IPS-NIHi11 (cell line): ENCODE measurements around the gene CELA1.

ENCODE experiments used
- DNase-seq: peaks from one replicate; pipeline ENCODE4 v3.0.0; 2012; ENCODE audit warnings: mixed read lengths, low spot score

The CELA1 gene

GRCh38 chr12:51346581-51346980 lies at the start of gene CELA1:
Gene CELA1, minus strand, starts transcription at chr12:51346679. Its CDS starts 41 bp downstream, at chr12:51346638.
- no peak for DNase-seq

DNA sequence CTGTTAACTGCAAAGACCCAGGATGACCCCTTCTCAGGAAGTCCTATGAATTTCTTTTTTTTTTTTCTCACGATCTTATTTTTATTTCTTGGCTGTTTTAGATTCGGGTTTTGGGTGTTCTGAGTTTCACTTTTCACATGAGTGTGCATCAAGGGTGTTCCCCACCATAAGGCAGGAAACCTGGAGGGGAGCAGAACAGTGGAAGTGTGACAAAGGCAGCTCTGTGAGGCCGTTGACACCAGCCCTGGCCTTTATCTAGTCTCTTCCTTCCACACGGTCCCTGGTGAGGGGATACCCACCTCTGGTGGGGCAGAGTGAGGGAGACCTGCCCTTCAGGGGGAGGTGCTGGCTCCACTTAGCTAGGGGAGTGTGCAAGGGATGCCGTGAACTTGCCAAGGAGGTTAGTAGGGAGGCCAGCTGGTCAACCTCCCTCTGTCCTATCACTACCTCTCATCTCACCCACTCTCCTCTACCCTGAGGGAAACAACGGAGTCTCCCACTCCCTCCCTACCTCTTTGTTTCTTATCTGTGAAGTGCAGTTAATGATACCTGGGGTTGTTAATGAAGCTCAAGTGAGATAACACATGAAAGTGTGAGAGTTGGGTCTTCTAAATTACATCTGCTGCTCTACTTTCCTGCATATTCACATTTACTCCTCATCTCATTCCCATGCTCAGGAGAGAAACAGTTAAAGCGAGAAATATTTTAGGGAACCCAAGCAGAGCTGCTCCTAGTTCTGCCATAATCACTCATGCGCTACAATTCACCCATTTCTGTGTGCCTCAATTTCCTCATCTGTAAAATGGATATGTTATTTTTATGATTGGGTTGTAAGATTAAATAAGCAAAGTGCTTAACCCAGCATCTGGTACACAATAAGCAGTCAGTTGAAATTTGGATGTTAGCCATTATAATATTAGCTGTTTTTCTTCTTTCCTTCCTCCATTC lies 49.1 kb upstream of the CELA1 start:
- peak; percentile 2 for DNase-seq

DNA sequence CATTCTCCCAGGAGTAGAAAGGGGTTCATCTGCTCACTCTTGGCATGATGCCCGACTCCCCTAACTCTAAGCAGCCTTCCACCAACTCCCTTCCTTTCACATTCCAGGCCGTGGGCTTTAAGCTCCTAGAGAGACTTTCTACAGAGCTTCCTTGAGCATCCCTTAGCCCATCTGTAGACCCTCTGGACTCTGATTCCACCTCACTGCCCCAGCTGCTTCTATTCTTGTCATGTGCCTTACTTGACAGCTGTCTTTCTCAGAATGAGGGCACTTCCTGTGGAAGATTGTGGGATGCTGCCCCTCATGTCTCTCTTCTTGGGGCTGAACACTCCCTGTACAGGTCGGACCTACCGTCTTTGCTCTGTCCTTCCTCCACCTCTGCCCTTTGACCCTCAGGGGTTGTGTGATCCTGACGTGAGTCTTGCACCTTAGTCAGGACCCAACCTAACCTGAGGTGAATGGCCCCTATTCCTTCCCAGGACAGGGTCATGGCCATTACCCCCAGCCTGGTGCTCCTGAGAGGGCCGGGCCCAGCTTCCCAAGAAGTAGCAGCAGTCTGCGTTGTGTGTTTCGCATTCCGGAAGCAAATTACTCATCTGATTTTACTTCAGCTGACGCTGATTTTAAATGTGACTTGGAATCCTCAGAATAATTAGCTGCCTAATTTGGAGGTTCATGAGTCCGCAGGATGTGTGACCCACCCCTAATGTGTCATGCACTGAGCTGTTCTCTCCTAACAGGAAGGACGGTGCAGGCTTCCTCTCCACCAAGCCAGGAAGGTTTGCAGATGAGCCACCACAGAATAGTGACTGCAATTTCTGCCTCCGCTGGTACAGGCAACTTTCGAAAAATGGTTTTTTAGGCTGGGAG lies 47.4 kb upstream of the CELA1 start:
- peak; percentile 1 for DNase-seq

GRCh38 chr12:51392556-51393237 lies 46.2 kb upstream of the CELA1 start:
- peak; percentile 62 for DNase-seq

DNA sequence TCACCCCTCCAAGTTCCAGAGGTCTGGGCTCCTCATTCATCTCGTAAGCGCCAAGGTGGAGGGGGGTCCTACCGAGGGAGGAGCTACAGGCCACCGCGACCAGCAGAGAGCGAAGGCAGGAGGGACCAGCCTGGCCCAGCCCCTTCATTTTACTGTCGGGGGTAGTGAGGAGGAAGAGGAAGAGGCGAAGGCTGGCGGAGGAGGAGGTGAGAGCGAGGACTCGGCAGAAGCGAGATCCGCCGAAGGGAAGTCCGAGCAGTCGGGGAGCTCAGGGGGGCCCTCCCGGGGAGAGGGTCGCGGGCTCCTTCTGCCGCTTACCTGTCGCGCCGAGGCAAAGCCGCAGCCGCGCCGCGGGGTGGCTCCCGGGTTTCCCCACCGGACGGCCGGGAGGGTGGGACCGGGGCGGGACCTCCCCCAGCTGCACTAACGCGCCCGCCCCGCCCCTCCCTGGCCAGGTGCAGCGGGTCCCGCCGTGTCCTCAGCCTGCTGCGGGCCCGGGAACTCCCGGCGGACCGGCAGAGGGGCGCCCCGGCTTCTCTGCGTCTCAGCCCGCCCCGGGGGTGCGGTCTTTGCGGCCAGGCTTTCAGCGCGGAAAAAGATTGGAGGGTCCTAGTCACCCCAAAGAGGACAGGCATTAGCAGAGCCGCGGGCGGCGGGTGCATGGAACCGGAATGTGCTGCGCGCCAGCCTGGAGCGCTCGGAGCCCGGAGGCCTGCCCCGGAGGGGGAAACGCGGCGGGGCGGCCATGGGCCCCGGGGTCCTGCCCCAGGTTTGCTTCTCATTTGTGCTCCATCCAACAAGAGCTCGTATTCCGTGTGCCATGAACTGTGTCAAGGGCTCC lies 45.0 kb upstream of the CELA1 start, which contains the start of gene GALNT6:
GALNT6 (minus strand) TSS at position 124 of the 841 bp plus-strand sequence. CDS start 11,625 bp downstream, outside the sequence.
- DNase-seq: peak; percentile 89

DNA sequence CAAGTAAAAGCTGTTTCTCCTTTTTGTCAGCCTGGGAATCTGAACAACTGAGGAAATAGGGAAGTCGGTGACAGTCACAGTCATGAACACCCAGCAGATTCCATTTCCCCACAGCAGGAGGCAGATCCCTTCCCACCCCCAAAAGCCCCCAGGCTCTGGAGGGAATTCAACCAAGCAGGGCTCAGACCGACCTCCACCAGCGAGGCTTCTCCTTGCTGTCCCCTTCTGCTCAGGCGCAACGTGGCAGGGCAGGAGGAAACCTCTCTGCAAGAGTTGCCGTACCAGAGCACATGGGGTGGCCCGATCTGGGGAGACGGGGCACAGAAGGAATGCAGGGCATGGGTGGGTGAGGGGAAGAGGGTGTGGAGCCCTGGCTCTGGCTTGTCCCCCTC lies 44.4 kb upstream of the CELA1 start:
- DNase-seq: peak; percentile 18

- DNase-seq: no peak
These were observed 44.0 kb upstream of the CELA1 start for GRCh38 chr12:51390457-51390856.

- DNase-seq: no peak
These were observed 43.0 kb upstream of the CELA1 start for GRCh38 chr12:51389302-51389999.

- DNase-seq: no peak
These were observed 42.4 kb upstream of the CELA1 start for GRCh38 chr12:51388846-51389245.

- DNase-seq: no peak
These were observed 41.8 kb upstream of the CELA1 start for GRCh38 chr12:51388069-51388799.

DNA sequence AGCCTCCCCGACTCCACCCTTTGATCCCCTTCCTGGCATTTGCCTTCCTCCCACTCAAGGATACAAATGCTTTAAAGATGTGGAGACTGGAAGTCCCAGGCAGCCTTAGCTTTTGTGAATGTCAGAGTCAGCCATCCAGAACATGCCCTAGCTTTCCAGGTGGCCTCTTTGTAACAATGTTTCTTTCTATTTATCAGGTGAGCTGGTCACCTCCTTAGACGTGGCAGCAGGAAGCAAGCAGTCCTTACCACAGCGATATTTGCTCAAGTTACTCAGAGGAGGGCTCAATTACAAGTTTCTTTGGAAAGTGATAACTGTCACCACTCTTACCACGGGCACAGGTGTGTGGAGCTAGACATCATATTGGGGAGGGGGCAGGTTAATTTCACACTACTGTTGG lies 39.9 kb upstream of the CELA1 start:
- peak; percentile 35 for DNase-seq

DNA sequence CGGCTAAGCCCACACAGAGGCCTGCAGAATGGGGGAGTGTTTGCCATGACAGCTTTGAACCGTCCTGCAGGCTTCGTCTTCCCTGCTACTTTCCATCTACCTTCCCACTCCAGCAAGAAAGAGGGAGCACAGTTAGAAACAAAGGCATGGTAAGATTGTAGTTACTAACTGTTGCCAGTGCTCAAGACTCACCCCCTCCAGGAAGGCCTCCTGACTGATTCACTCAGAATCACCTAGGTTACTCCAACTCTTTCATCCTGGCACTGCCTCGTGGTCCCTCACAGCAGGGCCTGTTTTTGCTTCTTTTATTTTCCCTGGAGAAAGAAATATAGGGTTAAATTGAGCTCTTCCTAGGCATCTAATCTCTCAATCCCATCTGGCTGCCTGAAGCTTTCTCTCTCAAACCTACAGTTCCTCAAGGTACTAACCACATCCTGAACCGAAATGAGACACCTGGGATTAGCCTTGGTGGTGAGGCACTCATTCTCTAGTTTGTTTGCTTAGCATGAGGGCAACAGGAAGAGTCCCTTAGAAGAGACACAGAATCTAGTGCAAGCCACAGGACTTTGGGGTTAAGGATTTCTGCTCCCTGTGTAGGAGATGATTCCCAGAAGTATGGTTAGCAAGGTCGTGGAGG lies 36.9 kb upstream of the CELA1 start:
- DNase-seq: no peak

DNA sequence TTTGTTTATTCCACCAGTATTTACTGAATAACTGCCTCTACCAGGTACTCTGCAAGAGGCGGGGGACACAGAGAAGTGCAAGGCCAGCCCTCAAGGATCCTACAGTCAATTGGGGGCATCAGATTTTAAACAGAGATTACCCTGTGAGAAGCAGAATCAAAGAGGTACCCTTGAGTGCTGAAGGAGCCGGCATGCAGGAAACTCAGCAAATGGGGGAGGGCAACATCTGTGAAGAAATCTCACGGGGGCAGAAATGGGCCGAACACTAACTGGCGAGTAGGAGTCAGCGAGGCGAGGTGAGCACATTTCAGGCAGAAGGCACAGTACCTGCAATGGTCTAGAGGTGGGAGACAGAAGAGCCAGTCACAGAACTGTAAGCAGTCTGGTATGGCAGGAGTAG lies 35.7 kb upstream of the CELA1 start:
- no peak for DNase-seq

DNA sequence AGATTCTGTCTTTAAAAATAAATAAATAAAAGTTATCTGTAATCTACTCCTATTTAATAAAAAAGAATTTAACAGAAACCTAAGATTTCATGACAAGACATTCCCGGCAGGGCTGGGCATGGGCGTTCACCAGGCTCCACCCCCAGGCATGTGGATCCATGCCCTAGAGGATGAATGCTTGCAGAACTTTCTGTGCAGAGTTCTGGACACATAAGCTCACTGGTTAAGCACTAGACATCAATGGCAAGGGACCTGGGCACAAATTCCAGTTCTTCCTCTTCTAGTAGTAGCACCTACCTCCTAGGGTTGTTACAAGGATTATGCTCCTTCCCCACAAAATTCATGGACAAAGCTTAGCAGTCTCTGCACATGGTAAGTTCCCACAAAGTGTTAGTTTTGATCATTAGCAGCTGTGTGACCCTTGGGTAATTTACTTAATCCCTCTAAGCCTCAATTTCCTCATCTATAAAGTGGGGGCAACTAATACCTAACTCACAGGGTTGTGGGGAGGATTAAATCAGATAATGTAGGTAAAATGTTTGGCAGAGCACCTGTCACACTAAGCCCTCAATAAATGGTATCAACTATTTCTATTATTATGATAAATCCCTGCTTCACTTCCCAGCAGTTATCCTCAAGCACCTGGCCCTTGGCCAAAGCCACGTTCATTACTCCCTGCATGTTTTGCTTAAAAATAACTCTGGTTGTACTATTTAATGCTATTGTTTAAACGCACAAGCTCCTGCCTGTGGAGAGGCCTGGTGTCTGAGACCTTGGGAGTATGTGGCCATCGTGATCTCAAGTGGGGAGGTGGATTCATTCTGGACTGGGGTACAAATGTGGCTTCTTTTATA lies 35.0 kb upstream of the CELA1 start:
- no peak for DNase-seq

DNA sequence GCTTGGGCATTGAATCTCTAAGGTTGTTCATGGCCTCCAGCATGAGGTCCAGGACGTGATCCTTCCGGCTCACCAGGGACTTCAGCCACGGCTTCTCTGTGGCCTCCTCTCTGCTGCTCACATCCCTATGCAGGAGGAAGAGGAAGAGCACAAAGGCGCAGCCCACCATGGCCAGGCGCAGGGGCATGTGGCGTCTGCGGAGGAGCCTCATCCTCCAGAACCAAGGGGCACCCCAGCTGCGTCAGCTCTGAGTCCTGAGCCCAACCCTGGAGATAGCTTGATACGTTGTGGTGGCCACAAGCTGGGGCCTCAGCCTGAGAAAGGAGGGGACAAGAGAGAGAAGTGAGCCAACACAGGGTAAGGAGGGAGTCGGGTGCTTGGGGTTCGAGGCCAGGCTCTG lies 33.1 kb upstream of the CELA1 start:
- no peak for DNase-seq

DNA sequence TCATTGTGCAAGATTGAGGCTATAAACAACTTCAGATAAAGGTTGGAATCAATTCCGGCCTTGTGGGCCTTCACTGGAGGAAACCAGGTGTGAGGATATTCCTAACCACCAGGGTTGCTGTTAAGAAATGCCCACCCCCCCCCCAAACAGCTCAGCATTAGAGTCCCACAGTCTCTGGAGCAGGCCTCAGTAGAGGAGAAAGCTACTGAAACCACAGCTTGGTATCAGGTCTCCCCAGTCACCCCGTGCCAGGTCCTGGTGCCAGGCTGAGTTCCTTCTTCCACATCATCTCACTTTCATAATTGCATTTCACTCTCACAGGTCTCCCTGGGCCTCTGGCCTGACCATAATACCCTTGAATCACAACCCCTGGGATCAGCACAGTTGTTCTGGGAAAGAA lies 32.3 kb upstream of the CELA1 start:
- no peak for DNase-seq

GRCh38 chr12:51377099-51377984 lies 30.9 kb upstream of the CELA1 start:
- no peak for DNase-seq
